ENCODE results near the gene CYP2A6.
"Not testable (repeated sequence)": the region's sequence is repeated elsewhere in the genome, so short reads cannot be mapped to it uniquely, and the experiment has no call there.

DNA sequence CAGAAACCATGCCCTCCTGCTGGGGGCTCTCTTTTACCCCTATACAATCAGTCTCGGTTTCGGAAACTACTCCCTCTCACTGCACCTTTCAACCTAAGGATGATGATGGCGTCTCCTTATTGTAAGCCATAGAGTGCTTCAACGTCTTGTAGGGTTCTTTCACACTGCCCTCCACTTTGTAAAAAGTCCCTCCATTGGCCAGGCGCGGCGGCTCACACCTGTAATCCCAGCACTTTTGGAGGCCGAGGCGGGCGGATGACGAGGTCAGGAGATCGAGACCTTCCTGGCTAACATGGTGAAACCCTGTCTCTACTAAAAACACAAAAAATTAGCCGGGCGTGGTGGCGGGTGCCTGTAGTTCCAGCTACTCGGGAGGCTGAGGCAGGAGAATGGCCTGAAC lies 19.5 kb downstream of the CYP2A6 start:
- TF ChIP-seq MAFK (IDR thresholded peaks at IDR 0.05; ENCODE audit: low read depth, low read length); RAD21 (IDR thresholded peaks at IDR 0.05; ENCODE audit: low read length); POLR2A (IDR thresholded peaks at IDR 0.05; ENCODE audit: low read depth, low read length); BHLHE40 (IDR thresholded peaks at IDR 0.05; ENCODE audit: low read depth, low read length); SMC3 (IDR thresholded peaks at IDR 0.05; ENCODE audit: low read depth, low read length); RFX5 (IDR thresholded peaks at IDR 0.05; ENCODE audit: low read depth, low read length); CHD1 (IDR thresholded peaks at IDR 0.05; ENCODE audit: low read depth, low read length); RCOR1 (IDR thresholded peaks at IDR 0.05; ENCODE audit: insufficient replicate concordance, low read length): not testable (repeated sequence)
- TF ChIP-seq, protein P1, sequence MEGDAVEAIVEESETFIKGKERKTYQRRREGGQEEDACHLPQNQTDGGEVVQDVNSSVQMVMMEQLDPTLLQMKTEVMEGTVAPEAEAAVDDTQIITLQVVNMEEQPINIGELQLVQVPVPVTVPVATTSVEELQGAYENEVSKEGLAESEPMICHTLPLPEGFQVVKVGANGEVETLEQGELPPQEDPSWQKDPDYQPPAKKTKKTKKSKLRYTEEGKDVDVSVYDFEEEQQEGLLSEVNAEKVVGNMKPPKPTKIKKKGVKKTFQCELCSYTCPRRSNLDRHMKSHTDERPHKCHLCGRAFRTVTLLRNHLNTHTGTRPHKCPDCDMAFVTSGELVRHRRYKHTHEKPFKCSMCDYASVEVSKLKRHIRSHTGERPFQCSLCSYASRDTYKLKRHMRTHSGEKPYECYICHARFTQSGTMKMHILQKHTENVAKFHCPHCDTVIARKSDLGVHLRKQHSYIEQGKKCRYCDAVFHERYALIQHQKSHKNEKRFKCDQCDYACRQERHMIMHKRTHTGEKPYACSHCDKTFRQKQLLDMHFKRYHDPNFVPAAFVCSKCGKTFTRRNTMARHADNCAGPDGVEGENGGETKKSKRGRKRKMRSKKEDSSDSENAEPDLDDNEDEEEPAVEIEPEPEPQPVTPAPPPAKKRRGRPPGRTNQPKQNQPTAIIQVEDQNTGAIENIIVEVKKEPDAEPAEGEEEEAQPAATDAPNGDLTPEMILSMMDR (conservative IDR thresholded peaks at IDR 0.05; ENCODE audit: low read depth, low read length) = not testable (repeated sequence)
- TF ChIP-seq, protein P2, sequence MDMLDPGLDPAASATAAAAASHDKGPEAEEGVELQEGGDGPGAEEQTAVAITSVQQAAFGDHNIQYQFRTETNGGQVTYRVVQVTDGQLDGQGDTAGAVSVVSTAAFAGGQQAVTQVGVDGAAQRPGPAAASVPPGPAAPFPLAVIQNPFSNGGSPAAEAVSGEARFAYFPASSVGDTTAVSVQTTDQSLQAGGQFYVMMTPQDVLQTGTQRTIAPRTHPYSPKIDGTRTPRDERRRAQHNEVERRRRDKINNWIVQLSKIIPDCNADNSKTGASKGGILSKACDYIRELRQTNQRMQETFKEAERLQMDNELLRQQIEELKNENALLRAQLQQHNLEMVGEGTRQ (IDR thresholded peaks at IDR 0.05; ENCODE audit: low read depth, low read length) = not testable (repeated sequence)

All from IMR-90 (cell line).